Gastrocnemius medialis (tissue), 4 donors: ENCODE data around the gene KIF1A.

Experiments
- POLR2A ChIP-seq, 2 donors: fragments of 450-650 bp; IDR thresholded peaks; one replicate each; pipeline ENCODE4 v1.6.1; 2017; ENCODE audit warnings: antibody characterized with exemption in 2 of 2, mild to moderate bottlenecking in 2 of 2, moderate library complexity in 2 of 2
- TF ChIP-seq, protein P1 (sequence below), 5 experiments: fragments of 450-650 bp in 3 of 5; fragments of 200-600 bp in 2 of 5; sonication (generic) in 2 of 5; IDR thresholded peaks in 4 of 5; conservative IDR thresholded peaks in 1 of 5; 1 replicate in 4 of 5; 2 replicates in 1 of 5; pipeline ENCODE4 v1.5.1; 2016 to 2019; ENCODE audit warnings: antibody characterized with exemption in 5 of 5, mild to moderate bottlenecking in 3 of 5, moderate library complexity in 3 of 5

DNA sequence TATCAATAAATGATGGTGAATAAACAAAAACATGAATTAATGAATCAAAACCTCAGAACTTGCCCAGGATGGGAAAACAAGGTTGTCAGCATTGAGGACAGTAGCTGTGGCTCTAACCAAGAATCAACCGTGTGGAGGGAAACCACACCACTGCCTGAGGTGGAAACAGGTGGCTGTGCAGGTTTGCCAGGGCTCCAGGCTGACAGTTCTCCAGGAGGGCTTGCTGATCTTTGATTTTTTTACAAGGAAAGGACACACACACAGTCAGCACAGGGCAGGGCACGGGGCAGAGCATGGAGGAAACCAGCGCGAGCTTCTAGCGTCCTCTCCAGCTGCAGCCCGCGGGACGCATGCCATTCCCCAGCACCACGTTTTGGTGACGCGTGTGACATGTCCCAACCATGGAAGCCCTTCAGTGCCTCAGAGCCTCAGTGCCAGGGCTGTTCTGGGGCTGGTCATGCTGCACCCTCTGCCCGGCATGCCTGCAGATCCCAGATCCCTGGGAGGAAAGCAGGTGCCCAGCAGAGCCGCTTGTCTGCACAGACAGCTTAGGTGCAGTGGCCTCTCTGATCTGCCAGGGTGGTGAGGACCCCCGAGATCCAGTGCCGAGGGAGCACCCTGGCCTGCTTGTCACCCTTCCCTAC lies 32.8 kb upstream of the KIF1A start:
- TF ChIP-seq, protein P1, sequence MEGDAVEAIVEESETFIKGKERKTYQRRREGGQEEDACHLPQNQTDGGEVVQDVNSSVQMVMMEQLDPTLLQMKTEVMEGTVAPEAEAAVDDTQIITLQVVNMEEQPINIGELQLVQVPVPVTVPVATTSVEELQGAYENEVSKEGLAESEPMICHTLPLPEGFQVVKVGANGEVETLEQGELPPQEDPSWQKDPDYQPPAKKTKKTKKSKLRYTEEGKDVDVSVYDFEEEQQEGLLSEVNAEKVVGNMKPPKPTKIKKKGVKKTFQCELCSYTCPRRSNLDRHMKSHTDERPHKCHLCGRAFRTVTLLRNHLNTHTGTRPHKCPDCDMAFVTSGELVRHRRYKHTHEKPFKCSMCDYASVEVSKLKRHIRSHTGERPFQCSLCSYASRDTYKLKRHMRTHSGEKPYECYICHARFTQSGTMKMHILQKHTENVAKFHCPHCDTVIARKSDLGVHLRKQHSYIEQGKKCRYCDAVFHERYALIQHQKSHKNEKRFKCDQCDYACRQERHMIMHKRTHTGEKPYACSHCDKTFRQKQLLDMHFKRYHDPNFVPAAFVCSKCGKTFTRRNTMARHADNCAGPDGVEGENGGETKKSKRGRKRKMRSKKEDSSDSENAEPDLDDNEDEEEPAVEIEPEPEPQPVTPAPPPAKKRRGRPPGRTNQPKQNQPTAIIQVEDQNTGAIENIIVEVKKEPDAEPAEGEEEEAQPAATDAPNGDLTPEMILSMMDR (IDR thresholded peaks at IDR 0.05 in 4 of 5, conservative IDR thresholded peaks at IDR 0.05 in 1 of 5) = no peak
- TF ChIP-seq POLR2A (IDR thresholded peaks at IDR 0.05) = no peak
